Measurements from ENCODE around the gene PLEKHN1.
A peak's percentile ranks its signal among the peaks of the same experiment; 100 is the strongest.

PLEKHN1 gene

DNA sequence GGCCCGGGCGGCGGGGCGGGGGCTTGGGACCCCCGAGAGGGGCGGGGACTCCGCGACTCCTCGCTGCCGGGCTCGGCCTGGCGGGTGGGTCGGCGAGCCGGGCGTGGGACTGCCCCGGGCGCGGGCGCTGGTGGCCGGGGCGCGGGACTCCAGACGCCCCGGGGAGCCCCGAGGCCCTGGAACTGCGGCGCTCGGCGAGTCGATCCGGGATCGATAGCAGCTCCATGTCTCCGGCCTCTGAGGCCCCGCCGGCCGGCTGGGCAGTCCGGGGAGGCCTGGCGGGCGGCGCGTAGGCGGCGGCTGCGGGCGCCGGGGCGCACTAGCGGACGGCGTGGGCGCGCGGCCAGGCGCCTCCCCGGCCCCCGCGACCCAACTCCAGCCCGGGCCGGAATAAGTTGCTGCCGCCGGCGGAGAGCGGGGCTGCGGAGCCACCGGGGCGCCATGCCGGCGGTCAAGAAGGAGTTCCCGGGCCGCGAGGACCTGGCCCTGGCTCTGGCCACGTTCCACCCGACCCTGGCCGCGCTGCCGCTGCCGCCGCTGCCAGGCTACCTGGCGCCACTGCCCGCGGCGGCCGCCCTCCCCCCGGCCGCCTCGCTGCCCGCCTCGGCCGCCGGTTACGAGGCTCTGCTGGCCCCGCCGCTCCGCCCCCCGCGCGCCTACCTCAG is 42.2 kb upstream of the PLEKHN1 start:
- WGBS: under 1% methylated on average over 98 of the region's 98 CpGs
- Histone ChIP-seq H3K27me3 (ENCODE audit: insufficient read depth, low read length) (peaks cover 100% of the 10 kb centered on the region), H3K4me1 (ENCODE audit: insufficient read depth, low read length) (peaks cover 9% of the 10 kb centered on the region), H3K4me3 (ENCODE audit: low read length) (peak overlapping the region; percentile 45), H3K36me3 (ENCODE audit: insufficient read depth, low read length) (no peaks in the 10 kb centered on the region), H3K9me3 (ENCODE audit: insufficient read depth, low read depth, low read length) (no peaks in the 10 kb centered on the region), H3K9ac (ENCODE audit: low read depth, low read length) (no peak overlapping the region; the same call in 1 of the 2 replicates), H3K27ac (ENCODE audit: low read depth, low read length) (no peak overlapping the region)

DNA sequence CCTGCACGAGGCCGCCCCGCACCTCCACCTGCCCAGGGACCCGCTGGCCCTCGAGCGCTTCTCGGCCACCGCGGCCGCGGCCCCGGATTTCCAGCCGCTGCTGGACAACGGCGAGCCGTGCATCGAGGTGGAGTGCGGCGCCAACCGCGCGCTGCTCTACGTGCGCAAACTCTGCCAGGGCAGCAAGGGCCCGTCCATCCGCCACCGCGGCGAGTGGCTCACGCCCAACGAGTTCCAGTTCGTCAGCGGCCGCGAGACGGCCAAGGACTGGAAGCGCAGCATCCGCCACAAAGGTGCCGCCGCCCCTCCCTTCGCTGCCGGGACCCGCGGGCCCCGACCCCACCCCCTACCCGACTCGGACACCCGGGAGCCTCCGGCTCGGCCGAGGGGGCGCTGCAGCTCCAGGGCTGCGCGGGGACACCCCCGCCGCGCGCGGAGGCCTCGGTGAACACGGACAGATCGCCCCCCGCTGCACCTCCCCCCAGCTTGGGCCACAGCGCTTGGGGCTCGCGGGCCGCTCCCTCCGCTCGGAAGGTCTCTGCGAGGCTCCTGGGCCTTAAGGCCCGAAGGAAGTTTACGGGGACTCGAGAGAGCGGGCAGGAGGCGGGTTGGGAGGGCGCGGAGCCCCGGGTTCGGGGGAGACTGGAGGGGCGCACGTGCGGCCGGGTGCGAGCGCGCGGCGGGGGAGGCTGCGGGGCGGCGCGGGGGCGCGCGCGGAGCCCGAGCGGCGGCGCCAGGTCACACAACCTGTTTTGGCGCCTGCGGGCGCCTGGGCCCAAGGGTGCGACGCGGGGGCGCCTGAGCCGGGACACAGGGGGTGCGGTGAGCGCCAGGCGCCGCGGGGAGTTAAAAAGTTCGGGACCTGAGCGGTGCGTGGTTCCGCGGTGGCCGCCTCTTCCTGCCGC is 41.4 kb upstream of the PLEKHN1 start:
- Histone ChIP-seq H3K9ac (ENCODE audit: low read depth, low read length) (no peak overlapping the region; the same call in 1 of the 2 replicates), H3K27ac (ENCODE audit: low read depth, low read length) (no peak overlapping the region)
- WGBS: 1% methylated on average over 119 of the region's 120 CpGs

DNA sequence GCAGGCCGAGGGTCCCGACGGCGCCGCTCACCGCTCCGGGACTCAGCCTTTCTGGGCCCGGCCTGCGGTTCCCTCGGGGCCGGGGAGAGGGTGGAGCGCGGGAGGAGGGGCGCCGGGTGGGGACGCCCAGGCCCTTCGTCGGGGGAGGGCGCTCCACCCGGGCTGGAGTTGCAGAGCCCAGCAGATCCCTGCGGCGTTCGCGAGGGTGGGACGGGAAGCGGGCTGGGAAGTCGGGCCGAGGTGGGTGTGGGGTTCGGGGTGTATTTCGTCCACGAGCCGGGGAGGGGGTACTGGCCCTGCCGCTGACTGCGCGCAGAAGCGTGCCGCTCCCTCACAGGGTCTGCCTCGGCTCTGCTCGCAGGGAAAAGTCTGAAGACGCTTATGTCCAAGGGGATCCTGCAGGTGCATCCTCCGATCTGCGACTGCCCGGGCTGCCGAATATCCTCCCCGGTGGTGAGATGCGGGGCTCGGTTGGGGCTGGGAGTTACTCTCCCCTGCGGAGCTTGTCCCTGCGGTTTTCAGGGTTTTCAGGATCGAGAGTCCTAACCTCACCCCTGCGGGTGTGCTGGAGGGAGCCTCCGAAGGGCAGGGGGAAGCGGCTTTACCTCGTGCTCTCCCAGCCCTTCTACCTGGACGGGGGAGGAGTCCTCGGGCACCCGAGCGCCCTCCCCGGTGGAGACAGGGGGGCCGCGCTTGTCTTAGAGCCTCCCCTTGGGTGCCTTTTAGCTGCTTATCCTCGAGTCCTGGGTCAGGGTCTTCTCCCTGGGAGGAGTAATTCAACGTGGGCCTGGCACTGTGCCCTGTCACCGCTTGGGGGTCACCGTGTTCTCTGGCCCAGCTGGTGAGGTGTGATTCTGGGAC is 40.5 kb upstream of the PLEKHN1 start:
- WGBS: 4% methylated on average over 65 of the region's 65 CpGs
- H3K36me3 ChIP-seq (ENCODE audit: insufficient read depth, low read length): no peaks in the 10 kb centered on the region
- H3K27me3 ChIP-seq (ENCODE audit: insufficient read depth, low read length): peaks cover 100% of the 10 kb centered on the region
- no peak overlapping the region for H3K9ac ChIP-seq (ENCODE audit: low read depth, low read length)
- H3K9me3 ChIP-seq (ENCODE audit: insufficient read depth, low read depth, low read length): no peaks in the 10 kb centered on the region
- H3K4me3 ChIP-seq (ENCODE audit: low read length): peak overlapping the region; percentile 45
- no peak overlapping the region for H3K27ac ChIP-seq (ENCODE audit: low read depth, low read length)
- H3K4me1 ChIP-seq (ENCODE audit: insufficient read depth, low read length): peaks cover 3% of the 10 kb centered on the region; the same call in 1 of the 2 replicates

More for the DNA sequence above, 41.4 kb upstream of the PLEKHN1 start:
- H3K4me3 ChIP-seq (ENCODE audit: low read length): peak overlapping the region; percentile 45
- no peaks in the 10 kb centered on the region for H3K36me3 ChIP-seq (ENCODE audit: insufficient read depth, low read length)
- peaks cover 100% of the 10 kb centered on the region for H3K27me3 ChIP-seq (ENCODE audit: insufficient read depth, low read length)
- H3K9me3 ChIP-seq (ENCODE audit: insufficient read depth, low read depth, low read length): no peaks in the 10 kb centered on the region
- H3K4me1 ChIP-seq (ENCODE audit: insufficient read depth, low read length): peaks cover 9% of the 10 kb centered on the region

DNA sequence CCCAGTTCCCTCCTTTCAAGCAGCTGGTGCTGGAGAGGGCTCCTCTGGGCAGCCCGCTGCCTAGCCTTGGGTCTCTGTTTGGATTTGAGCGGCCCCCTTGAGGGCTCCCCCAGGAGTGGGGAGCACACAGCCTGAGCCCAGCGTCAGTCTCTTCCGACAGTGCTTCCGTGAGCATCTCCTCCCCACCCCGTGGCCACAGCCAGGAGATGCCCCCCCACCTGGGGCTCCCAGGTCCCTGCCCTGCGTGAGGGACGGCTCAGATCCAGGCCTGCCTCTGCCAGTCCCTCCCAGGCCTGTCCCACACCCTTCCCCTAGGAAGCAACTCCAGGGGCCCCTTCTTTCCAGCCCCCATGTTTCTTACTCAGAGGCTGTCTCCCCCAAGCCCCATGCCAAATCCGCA is 39.0 kb upstream of the PLEKHN1 start:
- H3K9me3 ChIP-seq (ENCODE audit: insufficient read depth, low read depth, low read length): no peaks in the 10 kb centered on the region
- no peak overlapping the region for H3K9ac ChIP-seq (ENCODE audit: low read depth, low read length)
- H3K4me3 ChIP-seq (ENCODE audit: low read length): no peak overlapping the region
- H3K4me1 ChIP-seq (ENCODE audit: insufficient read depth, low read length): no peaks in the 10 kb centered on the region
- WGBS: 63% methylated on average over 9 of the region's 9 CpGs
- no peak overlapping the region for H3K27ac ChIP-seq (ENCODE audit: low read depth, low read length)
- H3K36me3 ChIP-seq (ENCODE audit: insufficient read depth, low read length): no peaks in the 10 kb centered on the region
- peaks cover 100% of the 10 kb centered on the region for H3K27me3 ChIP-seq (ENCODE audit: insufficient read depth, low read length)

DNA sequence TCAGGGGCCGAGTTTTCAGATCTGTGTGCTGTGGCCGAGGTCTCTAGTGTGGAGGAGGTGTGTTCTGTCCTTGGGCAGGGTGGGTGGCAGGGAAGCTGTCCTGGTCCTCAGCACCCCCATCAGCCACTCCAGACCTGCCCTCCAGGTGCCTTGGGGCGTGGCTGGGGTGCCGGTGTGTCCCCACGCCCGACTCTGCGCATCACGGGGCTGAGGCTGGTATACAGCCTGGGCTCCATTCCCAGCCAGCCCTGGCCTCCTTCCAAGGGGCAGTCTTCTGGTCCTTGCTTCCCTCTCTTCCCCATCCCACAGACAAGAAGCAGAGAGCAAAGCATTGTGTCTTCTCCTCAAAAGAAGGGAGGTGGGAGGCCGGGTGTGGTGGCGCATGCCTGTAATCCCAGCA is 38.5 kb upstream of the PLEKHN1 start:
- no peak overlapping the region for H3K27ac ChIP-seq (ENCODE audit: low read depth, low read length)
- no peak overlapping the region for H3K9ac ChIP-seq (ENCODE audit: low read depth, low read length)
- no peaks in the 10 kb centered on the region for H3K9me3 ChIP-seq (ENCODE audit: insufficient read depth, low read depth, low read length)
- H3K36me3 ChIP-seq (ENCODE audit: insufficient read depth, low read length): no peaks in the 10 kb centered on the region
- H3K4me1 ChIP-seq (ENCODE audit: insufficient read depth, low read length): no peaks in the 10 kb centered on the region
- 84% methylated on average over 10 of the region's 10 CpGs for WGBS
- H3K27me3 ChIP-seq (ENCODE audit: insufficient read depth, low read length): peaks cover 100% of the 10 kb centered on the region
- H3K4me3 ChIP-seq (ENCODE audit: low read length): no peak overlapping the region

DNA sequence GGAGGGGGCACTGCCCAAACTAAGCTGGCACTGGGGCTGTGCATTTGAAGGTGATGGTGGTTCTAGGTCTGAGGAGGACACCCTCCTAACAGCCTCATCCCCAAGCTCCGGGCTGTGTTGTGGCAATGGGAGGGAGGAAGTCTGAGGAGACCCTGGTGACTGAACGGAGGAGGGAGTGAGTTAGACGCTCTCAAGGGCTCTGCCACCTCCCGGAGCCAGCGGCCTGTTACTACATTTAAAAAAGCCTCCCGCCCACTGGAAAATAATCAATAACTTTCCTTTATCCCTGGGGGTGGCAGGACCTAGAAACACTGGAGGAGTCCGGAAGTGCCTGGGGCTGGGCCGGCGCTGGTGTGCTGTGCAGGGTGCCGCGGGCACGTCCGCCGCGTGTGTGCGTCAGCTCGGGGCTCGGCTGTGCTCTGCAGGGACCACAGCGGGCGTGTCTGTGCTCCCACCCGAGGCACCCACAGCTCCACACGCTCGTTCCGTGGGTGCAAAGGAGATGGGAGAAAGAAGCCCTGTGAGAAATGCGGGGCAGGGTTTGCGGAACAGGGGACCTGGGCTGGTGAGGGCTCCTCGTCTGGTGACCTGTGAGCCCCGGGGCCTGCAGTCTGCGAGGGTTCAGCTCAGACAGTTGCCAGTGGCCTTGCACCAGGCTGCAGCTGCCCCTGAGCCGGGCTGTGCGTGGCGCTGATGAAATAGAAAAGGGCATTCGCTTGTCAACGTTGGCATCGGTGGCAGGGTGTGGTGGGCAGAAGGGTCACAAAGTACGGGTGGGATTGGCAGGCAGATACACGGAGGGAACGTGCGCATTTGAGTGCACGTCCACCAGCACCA is 37.2 kb upstream of the PLEKHN1 start:
- no peak overlapping the region for H3K27ac ChIP-seq (ENCODE audit: low read depth, low read length)
- no peaks in the 10 kb centered on the region for H3K4me1 ChIP-seq (ENCODE audit: insufficient read depth, low read length)
- 76% methylated on average over 39 of the region's 40 CpGs for WGBS
- peaks cover 98% of the 10 kb centered on the region for H3K27me3 ChIP-seq (ENCODE audit: insufficient read depth, low read length)
- no peak overlapping the region for H3K9ac ChIP-seq (ENCODE audit: low read depth, low read length)
- no peak overlapping the region for H3K4me3 ChIP-seq (ENCODE audit: low read length)
- H3K9me3 ChIP-seq (ENCODE audit: insufficient read depth, low read depth, low read length): no peaks in the 10 kb centered on the region
- H3K36me3 ChIP-seq (ENCODE audit: insufficient read depth, low read length): no peaks in the 10 kb centered on the region

DNA sequence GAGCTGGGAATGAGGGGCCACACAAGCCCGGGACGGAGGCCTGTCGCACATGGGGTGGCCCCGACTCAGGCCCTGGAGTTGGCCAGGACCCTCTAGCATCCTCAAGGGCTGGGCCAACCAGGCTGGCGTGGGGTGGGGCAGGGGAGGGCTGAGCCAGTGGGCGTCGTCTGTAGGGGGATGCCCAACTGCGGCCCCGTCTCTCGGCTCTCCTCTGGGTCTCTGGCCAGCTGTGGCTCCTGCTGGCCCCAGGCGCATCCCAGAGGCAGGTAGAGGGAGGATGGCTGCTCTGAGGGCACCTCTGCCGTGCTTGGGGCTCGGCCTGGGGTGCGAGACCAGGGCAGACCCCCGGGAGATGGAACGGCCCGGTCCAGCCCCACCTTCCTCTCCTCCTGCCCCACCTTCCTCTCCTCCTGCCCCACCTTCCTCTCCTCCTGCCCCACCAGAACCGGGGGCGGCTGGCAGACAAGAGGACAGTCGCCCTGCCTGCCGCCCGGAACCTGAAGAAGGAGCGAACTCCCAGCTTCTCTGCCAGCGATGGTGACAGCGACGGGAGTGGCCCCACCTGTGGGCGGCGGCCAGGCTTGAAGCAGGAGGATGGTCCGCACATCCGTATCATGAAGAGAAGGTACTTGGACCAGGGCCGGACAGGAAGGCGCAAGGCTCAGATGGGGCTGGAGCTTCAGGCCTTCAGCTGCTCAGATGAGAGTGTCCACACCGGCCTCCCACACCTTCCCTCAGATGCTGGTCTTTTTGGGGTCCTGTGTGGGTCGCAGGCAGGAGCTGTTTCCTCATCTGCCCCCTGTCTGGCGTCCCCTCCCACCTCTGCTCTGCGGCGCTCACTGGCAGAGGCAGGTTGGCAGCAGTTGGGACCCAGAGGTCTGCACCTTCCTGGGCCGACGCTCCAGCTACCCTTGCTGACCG is 36.3 kb upstream of the PLEKHN1 start:
- no peaks in the 10 kb centered on the region for H3K9me3 ChIP-seq (ENCODE audit: insufficient read depth, low read depth, low read length)
- no peak overlapping the region for H3K9ac ChIP-seq (ENCODE audit: low read depth, low read length)
- H3K4me3 ChIP-seq (ENCODE audit: low read length): no peak overlapping the region
- H3K27me3 ChIP-seq (ENCODE audit: insufficient read depth, low read length): peaks cover 92% of the 10 kb centered on the region
- 85% methylated on average over 40 of the region's 40 CpGs for WGBS
- H3K4me1 ChIP-seq (ENCODE audit: insufficient read depth, low read length): 0 out of 2 replicates have a peak, but pooled peaks cover 2% of the 10 kb centered on the region
- H3K27ac ChIP-seq (ENCODE audit: low read depth, low read length): no peak overlapping the region
- no peaks in the 10 kb centered on the region for H3K36me3 ChIP-seq (ENCODE audit: insufficient read depth, low read length)

DNA sequence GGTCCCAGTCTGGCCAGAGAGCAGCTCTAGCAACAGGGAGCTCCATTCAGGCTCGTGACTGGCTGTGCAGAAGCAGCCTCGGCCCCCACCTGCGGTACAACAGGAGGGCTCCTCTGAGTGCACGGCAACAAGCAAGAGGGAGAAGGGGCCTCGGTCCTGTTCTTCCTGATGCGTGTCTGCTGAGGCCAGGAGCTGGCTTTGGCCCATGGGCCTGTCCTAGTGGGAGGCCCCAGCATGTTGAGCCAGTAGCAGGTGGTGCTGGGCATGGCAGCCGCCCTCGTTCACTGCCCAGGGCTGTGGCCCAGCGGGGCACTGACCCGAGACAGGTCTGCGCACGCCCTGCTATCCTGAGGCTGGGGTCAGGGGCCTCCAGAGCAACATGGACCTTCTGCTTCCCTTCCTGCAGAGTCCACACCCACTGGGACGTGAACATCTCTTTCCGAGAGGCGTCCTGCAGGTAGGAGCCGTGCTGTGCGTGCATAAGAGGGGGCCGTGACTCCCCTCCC is 35.6 kb upstream of the PLEKHN1 start:
- Histone ChIP-seq H3K9me3 (ENCODE audit: insufficient read depth, low read depth, low read length) (no peaks in the 10 kb centered on the region), H3K4me1 (ENCODE audit: insufficient read depth, low read length) (peaks cover 8% of the 10 kb centered on the region; the same call in 1 of the 2 replicates), H3K4me3 (ENCODE audit: low read length) (no peak overlapping the region), H3K27ac (ENCODE audit: low read depth, low read length) (no peak overlapping the region), H3K27me3 (ENCODE audit: insufficient read depth, low read length) (peaks cover 92% of the 10 kb centered on the region), H3K9ac (ENCODE audit: low read depth, low read length) (no peak overlapping the region), H3K36me3 (ENCODE audit: insufficient read depth, low read length) (no peaks in the 10 kb centered on the region)
- 75% methylated on average over 18 of the region's 18 CpGs for WGBS

DNA sequence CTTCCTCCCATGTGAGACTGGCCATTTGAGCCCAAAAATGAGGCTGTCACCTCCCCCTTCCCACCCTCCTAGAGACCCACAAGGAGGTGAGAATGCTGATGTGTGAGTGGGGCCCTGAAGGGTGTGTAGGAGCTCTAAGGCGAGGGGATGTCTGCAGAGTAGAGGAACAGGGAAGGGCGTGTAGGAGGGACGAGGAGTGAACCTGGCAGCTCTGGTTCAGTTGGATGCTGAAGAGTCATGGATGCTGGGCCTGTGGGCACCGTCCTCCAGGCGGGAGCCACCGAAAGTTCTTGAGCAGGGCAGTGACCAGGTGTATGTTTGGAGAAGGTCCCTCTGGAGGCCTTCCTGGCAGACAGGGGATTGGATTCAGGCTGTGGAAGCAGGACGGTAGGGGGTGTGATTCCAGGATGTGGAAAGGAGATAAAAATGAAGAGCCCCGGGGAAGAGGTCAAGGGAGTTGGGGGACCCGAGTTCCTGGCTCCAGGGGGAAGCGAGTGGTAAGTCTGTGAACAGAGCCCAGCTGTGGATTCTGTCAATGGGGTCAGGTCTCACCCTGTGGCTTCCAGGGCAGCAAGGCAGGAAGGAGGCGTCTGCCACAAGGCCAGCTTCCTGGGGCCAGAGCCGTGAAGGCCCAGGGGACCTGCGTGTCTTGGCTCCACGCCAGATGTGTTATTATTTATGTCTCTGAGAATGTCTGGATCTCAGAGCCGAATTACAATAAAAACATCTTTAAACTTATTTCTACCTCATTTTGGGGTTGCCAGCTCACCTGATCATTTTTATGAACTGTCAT is 34.7 kb upstream of the PLEKHN1 start:
- H3K9ac ChIP-seq (ENCODE audit: low read depth, low read length): no peak overlapping the region
- H3K4me1 ChIP-seq (ENCODE audit: insufficient read depth, low read length): peaks cover 8% of the 10 kb centered on the region; the same call in 1 of the 2 replicates
- H3K27me3 ChIP-seq (ENCODE audit: insufficient read depth, low read length): peaks cover 92% of the 10 kb centered on the region
- H3K27ac ChIP-seq (ENCODE audit: low read depth, low read length): no peak overlapping the region
- no peaks in the 10 kb centered on the region for H3K9me3 ChIP-seq (ENCODE audit: insufficient read depth, low read depth, low read length)
- WGBS: 69% methylated on average over 15 of the region's 15 CpGs
- H3K36me3 ChIP-seq (ENCODE audit: insufficient read depth, low read length): no peaks in the 10 kb centered on the region
- H3K4me3 ChIP-seq (ENCODE audit: low read length): no peak overlapping the region

Data from HUES64 (cell line).